DND-41 (cell line): ENCODE results near the gene GIPC2.

Experiments used
- EZH2 ChIP-seq: IDR thresholded peaks from 3 replicates; pipeline ENCODE4 v1.6.1; 2012; ENCODE audit warnings: borderline replicate concordance, low read depth, mild to moderate bottlenecking, moderate library complexity, low read length, inconsistent platforms; ENCODE audit not compliant: severe bottlenecking
- TF ChIP-seq, protein P1 (sequence below): IDR thresholded peaks from 2 replicates; pipeline ENCODE4 v1.5.1; 2012; ENCODE audit warnings: borderline replicate concordance, low read length, moderate library complexity, mild to moderate bottlenecking; ENCODE audit not compliant: poor library complexity, severe bottlenecking; ENCODE audit errors: extremely low read depth

DNA sequence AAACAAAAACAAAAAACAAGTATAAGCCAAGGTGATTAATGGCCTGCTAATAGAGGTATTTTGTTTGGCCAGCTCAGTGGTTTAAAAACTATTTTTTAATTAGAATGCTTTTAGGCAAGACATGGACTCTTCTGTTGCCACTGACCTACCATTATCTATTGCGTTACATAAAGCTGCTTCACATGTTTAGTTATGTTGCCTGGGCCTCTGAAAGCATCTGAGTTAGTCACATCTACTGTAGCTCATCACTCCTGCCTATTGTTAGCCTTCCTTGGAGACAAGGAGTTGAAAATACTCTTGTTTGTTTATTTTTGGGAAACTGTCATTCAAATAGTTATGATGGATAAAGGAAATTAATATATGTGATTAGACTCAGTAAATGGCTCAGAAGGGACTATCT, 26.7 kb upstream of the GIPC2 start:
- TF ChIP-seq, protein P1, sequence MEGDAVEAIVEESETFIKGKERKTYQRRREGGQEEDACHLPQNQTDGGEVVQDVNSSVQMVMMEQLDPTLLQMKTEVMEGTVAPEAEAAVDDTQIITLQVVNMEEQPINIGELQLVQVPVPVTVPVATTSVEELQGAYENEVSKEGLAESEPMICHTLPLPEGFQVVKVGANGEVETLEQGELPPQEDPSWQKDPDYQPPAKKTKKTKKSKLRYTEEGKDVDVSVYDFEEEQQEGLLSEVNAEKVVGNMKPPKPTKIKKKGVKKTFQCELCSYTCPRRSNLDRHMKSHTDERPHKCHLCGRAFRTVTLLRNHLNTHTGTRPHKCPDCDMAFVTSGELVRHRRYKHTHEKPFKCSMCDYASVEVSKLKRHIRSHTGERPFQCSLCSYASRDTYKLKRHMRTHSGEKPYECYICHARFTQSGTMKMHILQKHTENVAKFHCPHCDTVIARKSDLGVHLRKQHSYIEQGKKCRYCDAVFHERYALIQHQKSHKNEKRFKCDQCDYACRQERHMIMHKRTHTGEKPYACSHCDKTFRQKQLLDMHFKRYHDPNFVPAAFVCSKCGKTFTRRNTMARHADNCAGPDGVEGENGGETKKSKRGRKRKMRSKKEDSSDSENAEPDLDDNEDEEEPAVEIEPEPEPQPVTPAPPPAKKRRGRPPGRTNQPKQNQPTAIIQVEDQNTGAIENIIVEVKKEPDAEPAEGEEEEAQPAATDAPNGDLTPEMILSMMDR, result no peak
- no peak for TF ChIP-seq EZH2
